Panc1 (cell line): ENCODE data around the gene MBNL2.

ENCODE experiments used
- POLR2AphosphoS5 ChIP-seq: IDR thresholded peaks from 2 replicates; pipeline ENCODE4 v1.6.1; 2012; ENCODE audit warnings: mild to moderate bottlenecking, low read depth, low read length, moderate library complexity
- REST ChIP-seq, 2 experiments: IDR thresholded peaks; 2 replicates each; pipeline ENCODE4 v1.6.1; 2011 to 2012; ENCODE audit warnings: low read depth in 2 of 2, control low read depth in 1 of 2, low read length in 1 of 2, mild to moderate bottlenecking in 1 of 2, moderate library complexity in 1 of 2; ENCODE audit not compliant: insufficient read depth in 1 of 2
- SIN3A ChIP-seq: IDR thresholded peaks from 2 replicates; pipeline ENCODE4 v1.6.1; 2012; ENCODE audit warnings: low read depth, mild to moderate bottlenecking, low read length, moderate library complexity, borderline replicate concordance; ENCODE audit not compliant: insufficient read depth
- TF ChIP-seq, protein P1 (sequence below): fragments of 450-650 bp; IDR thresholded peaks from 2 replicates; pipeline ENCODE4 v1.5.1; 2017; ENCODE audit warnings: mild to moderate bottlenecking

GRCh38 chr13:97392020-97392419, 169.9 kb downstream of the MBNL2 start:
- TF ChIP-seq REST (IDR thresholded peaks at IDR 0.05; ENCODE audit: insufficient read depth in 1 of 2, low read depth in 2 of 2, low read length in 1 of 2) (no peak), POLR2AphosphoS5 (no peak), SIN3A (no peak)
- TF ChIP-seq, protein P1, sequence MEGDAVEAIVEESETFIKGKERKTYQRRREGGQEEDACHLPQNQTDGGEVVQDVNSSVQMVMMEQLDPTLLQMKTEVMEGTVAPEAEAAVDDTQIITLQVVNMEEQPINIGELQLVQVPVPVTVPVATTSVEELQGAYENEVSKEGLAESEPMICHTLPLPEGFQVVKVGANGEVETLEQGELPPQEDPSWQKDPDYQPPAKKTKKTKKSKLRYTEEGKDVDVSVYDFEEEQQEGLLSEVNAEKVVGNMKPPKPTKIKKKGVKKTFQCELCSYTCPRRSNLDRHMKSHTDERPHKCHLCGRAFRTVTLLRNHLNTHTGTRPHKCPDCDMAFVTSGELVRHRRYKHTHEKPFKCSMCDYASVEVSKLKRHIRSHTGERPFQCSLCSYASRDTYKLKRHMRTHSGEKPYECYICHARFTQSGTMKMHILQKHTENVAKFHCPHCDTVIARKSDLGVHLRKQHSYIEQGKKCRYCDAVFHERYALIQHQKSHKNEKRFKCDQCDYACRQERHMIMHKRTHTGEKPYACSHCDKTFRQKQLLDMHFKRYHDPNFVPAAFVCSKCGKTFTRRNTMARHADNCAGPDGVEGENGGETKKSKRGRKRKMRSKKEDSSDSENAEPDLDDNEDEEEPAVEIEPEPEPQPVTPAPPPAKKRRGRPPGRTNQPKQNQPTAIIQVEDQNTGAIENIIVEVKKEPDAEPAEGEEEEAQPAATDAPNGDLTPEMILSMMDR, result no peak
